Pancreas (tissue), 10 donors: ENCODE measurements around the gene DAD1. TPM values are rescaled to one million over a fixed set of nuclear protein-coding genes. Genes with fewer than 3 reads are reported as not detected.
"Not testable (repeated sequence)": the region's sequence is repeated elsewhere in the genome, so short reads cannot be mapped to it uniquely, and the experiment has no call there.

ENCODE experiments used
- ATAC-seq, 4 donors: fragments of 200-7000 bp; cut with Tn5 transposase; one replicate each; pipeline versions ENCODE4 v1.8.0 to v1.9.1; 2020; ENCODE audit warnings: mild to moderate bottlenecking in 4 of 4, moderate library complexity in 4 of 4
- DNase-seq, 6 donors: peaks; one replicate each; pipeline ENCODE4 v3.0.0-alpha.2; 2020
- FAIRE-seq: peaks from 2 replicates; lab custom pipeline; 2012; peaks lifted over from hg19 to GRCh38; lab: Jason Lieb, UNC
- H3K27ac ChIP-seq, 4 donors: fragments of 200-600 bp; sonication (generic); 1 replicate in 3 of 4; 2 replicates in 1 of 4; pipeline versions ENCODE4 v1.5.0 to v1.8.0; 2020
- H3K27me3 ChIP-seq, 4 donors: fragments of 200-600 bp; one replicate each; pipeline ENCODE4 v1.8.0; 2021
- H3K36me3 ChIP-seq, 3 donors: fragments of 200-600 bp; sonication (generic) in 1 of 3; one replicate each; pipeline versions ENCODE4 v1.5.0 to v1.8.0; 2020 to 2021
- H3K4me1 ChIP-seq, 3 donors: fragments of 200-600 bp; one replicate each; pipeline ENCODE4 v1.8.0; 2021
- H3K4me3 ChIP-seq, 4 donors: fragments of 200-600 bp; sonication (generic) in 2 of 4; one replicate each; pipeline versions ENCODE4 v1.5.0 to v1.8.0; 2020 to 2021
- H3K9me3 ChIP-seq, 4 donors: fragments of 200-600 bp; one replicate each; pipeline ENCODE4 v1.8.0; 2021
- CTCF ChIP-seq, 4 donors: fragments of 200-600 bp; sonication (generic) in 3 of 4; IDR thresholded peaks; one replicate each; pipeline versions ENCODE4 v1.5.0 to v1.8.0; 2021; ENCODE audit warnings: antibody characterized with exemption in 4 of 4
- WGBS, 2 donors: extraction: QIAGEN DNeasy Blood & Tissue Kit; methylation state at CpG; one replicate each; pipeline ENCODE4 v1.1.7; 2013; 5-methylcytosine and 5-hydroxymethylcytosine counted together
- intact Hi-C, 3 donors: fragments of 100-400 bp; cut with DNase I; formaldehyde crosslinking; loops; one replicate each; pipeline versions ENCODE4 v1.11.1 to v1.14.2; 2022
- polyA plus RNA-seq, 2 donors: library from polyadenylated mRNA; stranded (reverse); fragments of 200-250 nt; gene quantifications; one replicate each; pipeline ENCODE4 v1.2.3, GENCODE V29; 2013
- total RNA-seq, 6 donors: library from RNA; stranded (reverse); fragmentation: NEBNext Ultra II Directional in 4 of 6; extraction: Animal tissue kit (Norgen Biotek cat#: 25700) in 4 of 6; gene quantifications; one replicate each; pipeline versions ENCODE4 v1.2.1 to v1.2.4, GENCODE V29; 2021 to 2023
- donor health status: healthy with polysubstance abuse.
- donor health status: DM: no; HTN: no; CAD: no; lungs with moderate emphysema.
- donor health status: DM: no; HTN: no; CAD: no.
- donor health status: control.
- donor health status: control.
- donor health status: Bipolar disorder and iron deficiency.
- donor health status: DM: yes; HTN: yes; CAD: no.
- donor health status: DM: no; HTN: no; CAD: no.
- donor health status: DM: no; HTN: no; CAD: no.
- donor health status: DM: yes; HTN: yes; CAD: no.

The DAD1 gene
- total and polyA plus RNA-seq, 8 donors: 58.2 to 178 (median 85.2) TPM

- intact Hi-C loops: no loop called here
- H3K36me3 ChIP-seq: no peaks in the 10 kb centered on the region
- no peaks in the 10 kb centered on the region for H3K9me3 ChIP-seq
- no peak overlapping the region for H3K4me3 ChIP-seq
- H3K4me1 ChIP-seq: peaks cover 0 to 11% (median 7%) of the 10 kb centered on the region in 3 donors
- TF ChIP-seq CTCF (IDR thresholded peaks at IDR 0.05): no peak
- FAIRE-seq (no peak), ATAC-seq (no peak), DNase-seq (no peak)
- no peak overlapping the region for H3K27ac ChIP-seq
- WGBS, 2 donors: 91% methylated on average over 3 of the region's 3 CpGs
- no peaks in the 10 kb centered on the region for H3K27me3 ChIP-seq
These were observed 42.3 kb downstream of the DAD1 start for GRCh38 chr14:22546722-22547071.

DNA sequence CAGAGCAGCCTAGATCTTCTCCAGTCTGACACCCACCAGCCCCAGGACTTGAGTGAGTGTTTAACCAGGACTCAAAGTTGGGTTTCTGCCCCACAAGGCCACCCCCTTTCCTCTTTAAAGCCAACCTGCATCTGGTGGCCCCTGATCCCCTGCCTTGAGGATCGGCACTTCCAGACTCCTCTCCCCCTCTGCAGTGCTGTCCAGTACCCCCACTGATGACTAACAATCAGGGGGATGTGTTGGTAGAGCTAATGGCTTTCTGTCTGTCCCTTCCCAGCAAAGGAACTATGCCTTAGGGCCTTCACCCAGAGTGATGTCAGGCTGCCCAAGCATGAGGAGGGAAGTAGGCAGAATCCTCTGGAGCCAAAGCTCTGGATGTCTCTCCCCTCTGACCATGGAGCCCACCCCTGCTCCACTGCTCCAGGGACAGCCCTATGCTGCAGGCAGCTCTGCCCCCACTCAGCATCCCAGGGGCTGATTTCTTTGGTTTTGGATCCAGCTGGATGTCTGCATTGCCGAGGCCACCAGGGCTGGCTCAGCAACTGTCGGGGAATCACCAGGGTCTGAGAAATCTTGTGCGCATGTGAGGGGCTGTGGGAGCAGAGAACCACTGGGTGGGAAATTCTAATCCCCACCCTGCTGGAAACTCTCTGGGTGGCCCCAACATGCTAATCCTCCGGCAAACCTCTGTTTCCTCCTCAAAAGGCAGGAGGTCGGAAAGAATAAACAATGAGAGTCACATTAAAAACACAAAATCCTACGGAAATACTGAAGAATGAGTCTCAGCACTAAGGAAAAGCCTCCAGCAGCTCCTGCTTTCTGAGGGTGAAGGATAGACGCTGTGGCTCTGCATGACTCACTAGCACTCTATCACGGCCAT, 42.9 kb downstream of the DAD1 start:
- peaks cover 0 to 11% (median 7%) of the 10 kb centered on the region in 3 donors for H3K4me1 ChIP-seq
- ATAC-seq: peak in 2 of 4 donors; percentile 25 to 50
- H3K9me3 ChIP-seq: no peaks in the 10 kb centered on the region
- no peak for TF ChIP-seq CTCF (IDR thresholded peaks at IDR 0.05)
- no peak for DNase-seq
- WGBS, 2 donors: 86% methylated on average over 9 of the region's 9 CpGs
- no peaks in the 10 kb centered on the region for H3K27me3 ChIP-seq
- H3K4me3 ChIP-seq: no peak overlapping the region
- FAIRE-seq: no peak
- H3K27ac ChIP-seq: no peak overlapping the region
- intact Hi-C loops: no loop called here
- H3K36me3 ChIP-seq: no peaks in the 10 kb centered on the region

DNA sequence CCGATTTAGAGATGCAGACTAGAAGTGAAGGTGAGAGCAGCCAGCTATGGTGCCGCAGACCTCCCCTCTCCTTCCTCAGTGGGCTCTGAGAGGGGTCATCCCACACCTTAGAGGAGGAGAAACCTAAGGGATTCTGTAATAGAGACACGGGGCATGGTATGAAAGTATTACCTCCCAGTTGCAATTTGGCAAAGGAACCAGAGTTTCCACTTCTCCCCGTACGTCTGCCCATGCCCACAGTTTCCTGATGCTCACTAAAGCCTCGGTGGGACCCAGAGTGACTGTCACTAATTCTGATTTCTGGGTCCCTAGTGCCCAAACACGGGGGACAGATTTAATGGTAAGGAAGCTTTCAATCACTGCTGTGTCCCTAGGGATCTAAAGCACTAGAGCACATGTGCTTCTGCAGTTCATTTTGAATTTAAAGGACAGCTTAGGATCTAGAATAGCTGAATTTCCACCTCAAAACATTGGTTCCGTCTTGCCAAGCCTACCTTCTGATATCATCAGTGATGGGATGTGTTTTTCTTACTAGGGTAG, 44.1 kb downstream of the DAD1 start:
- H3K27ac ChIP-seq: no peak overlapping the region
- intact Hi-C loops: no loop called here
- H3K36me3 ChIP-seq: no peaks in the 10 kb centered on the region
- 57 to 66% methylated on average over 8 of the region's 8 CpGs for WGBS, 2 donors
- H3K4me1 ChIP-seq: peaks cover 0 to 11% (median 7%) of the 10 kb centered on the region in 3 donors
- no peaks in the 10 kb centered on the region for H3K27me3 ChIP-seq
- no peak overlapping the region for H3K4me3 ChIP-seq
- FAIRE-seq (no peak), ATAC-seq (no peak), DNase-seq (no peak)
- TF ChIP-seq CTCF (IDR thresholded peaks at IDR 0.05): no peak
- H3K9me3 ChIP-seq: no peaks in the 10 kb centered on the region

DNA sequence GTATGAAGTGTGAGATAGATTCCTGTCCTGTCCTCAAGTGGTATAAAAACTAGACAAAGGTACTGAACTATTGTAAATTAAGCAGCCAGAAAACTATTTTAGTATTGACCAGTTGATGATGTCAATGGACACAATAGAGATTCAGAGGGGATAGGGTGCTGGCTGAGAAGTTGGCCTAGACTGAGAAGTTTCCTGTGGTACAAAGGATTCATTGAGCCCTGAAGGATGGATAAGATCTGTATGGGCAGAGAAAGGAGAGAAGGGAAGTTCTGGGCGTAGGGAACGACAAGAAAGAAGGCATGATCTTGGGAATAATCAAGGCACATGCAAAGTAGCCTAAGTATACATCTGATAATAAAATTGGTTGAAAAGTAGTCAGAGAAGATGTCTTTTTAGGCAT, 44.6 kb downstream of the DAD1 start:
- Histone ChIP-seq H3K9me3 (no peaks in the 10 kb centered on the region), H3K36me3 (no peaks in the 10 kb centered on the region), H3K27ac (no peak overlapping the region), H3K4me1 (peaks cover 0 to 11% (median 7%) of the 10 kb centered on the region in 3 donors), H3K27me3 (no peaks in the 10 kb centered on the region), H3K4me3 (no peak overlapping the region)
- DNase-seq: no peak
- no peak for ATAC-seq
- intact Hi-C loops: no loop called here
- 52 to 54% methylated on average over 2 of the region's 2 CpGs for WGBS, 2 donors
- no peak for FAIRE-seq
- no peak for TF ChIP-seq CTCF (IDR thresholded peaks at IDR 0.05)

GRCh38 chr14:22543570-22544357, 45.3 kb downstream of the DAD1 start:
- H3K27me3 ChIP-seq, H3K27ac ChIP-seq, ATAC-seq, FAIRE-seq, DNase-seq, intact Hi-C loops, H3K36me3 ChIP-seq, H3K4me3 ChIP-seq, H3K9me3 ChIP-seq: not testable (repeated sequence)
- WGBS, 2 donors: 91 to 93% methylated on average over 13 of the region's 13 CpGs
- H3K4me1 ChIP-seq: peaks cover 0 to 11% (median 7%) of the 10 kb centered on the region in 3 donors
